Astrocyte of the cerebellum (primary cell): ENCODE results near the gene TMEM45A.

Experiments
- DNase-seq: peaks from one replicate; pipeline ENCODE4 v3.0.0-alpha.2; 2011; ENCODE audit warnings: low read depth
- H3K4me3 ChIP-seq: 2 replicates; pipeline ENCODE4 v1.5.1; 2011; ENCODE audit warnings: mild to moderate bottlenecking, low read depth, low read length, moderate library complexity
- CTCF ChIP-seq: IDR thresholded peaks from 2 replicates; pipeline ENCODE4 v1.5.1; 2012; ENCODE audit warnings: low read length, low read depth, moderate library complexity, mild to moderate bottlenecking; ENCODE audit errors: missing control alignments
- in situ Hi-C: cut with HindIII; loops from 2 replicates; pipeline ENCODE4 v1.10.0; 2017; ENCODE audit warnings: low sequenced_read_pairs

The TMEM45A gene

GRCh38 chr3:100553618-100554372, 61.4 kb downstream of the TMEM45A start:
- DNase-seq: no peak

DNA sequence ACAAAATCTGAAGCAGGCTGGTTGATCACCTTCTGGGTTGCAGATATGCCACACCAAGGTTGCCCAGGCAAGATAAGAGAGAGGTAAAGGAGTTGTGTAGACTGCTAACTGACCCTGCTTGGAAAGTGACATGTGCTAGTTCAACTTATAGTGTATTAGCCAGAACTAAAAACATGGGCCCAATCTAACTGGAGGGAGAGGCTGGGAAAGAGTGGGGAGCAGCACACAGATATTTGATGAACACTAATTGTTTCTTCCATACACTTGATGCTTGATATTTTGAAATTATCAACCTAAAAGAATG, 61.9 kb downstream of the TMEM45A start:
- no peak for TF ChIP-seq CTCF
- no peak overlapping the region for H3K4me3 ChIP-seq
- no peak for DNase-seq
- in situ Hi-C loops: no loop called here

More at GRCh38 chr3:100553618-100554372, 61.4 kb downstream of the TMEM45A start:
- no peak for TF ChIP-seq CTCF
- in situ Hi-C loops: no loop called here
- no peak overlapping the region for H3K4me3 ChIP-seq

GRCh38 chr3:100556673-100557310, 64.4 kb downstream of the TMEM45A start:
- TF ChIP-seq CTCF: no peak
- DNase-seq: peak; percentile 9
- in situ Hi-C loops: no loop called here
- no peak overlapping the region for H3K4me3 ChIP-seq

GRCh38 chr3:100558233-100558632, 65.8 kb downstream of the TMEM45A start:
- no peak for TF ChIP-seq CTCF
- in situ Hi-C loops: no loop called here
- no peak overlapping the region for H3K4me3 ChIP-seq
- no peak for DNase-seq

DNA sequence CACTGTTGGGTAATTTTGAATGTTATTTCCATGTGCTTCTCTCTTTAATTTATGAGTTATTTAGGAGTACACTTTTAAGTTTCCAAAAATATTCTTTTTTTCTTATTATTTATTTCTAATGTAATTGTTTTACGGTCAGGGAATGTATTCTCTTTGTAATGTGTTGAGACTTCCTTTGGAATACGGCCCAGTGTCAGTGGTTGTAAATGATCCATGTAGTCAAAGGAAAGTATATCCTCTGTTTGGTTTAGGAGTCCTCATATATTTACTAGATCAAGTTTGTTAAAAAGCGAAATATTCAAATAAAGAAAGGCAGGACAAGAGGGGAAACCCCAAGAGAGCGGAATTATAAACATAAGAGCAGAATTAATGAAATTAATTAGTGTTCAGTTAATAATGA, 68.0 kb downstream of the TMEM45A start:
- no peak for TF ChIP-seq CTCF
- in situ Hi-C loops: no loop called here
- no peak for DNase-seq
- H3K4me3 ChIP-seq: no peak overlapping the region

GRCh38 chr3:100561459-100562158, 69.2 kb downstream of the TMEM45A start:
- no peak for TF ChIP-seq CTCF
- H3K4me3 ChIP-seq: no peak overlapping the region
- in situ Hi-C loops: no loop called here
- DNase-seq: peak; percentile 46
